ENCODE results near the gene TBL2.
A peak's percentile ranks its signal among the peaks of the same experiment; 100 is the strongest.
"Not testable (repeated sequence)": the region's sequence is repeated elsewhere in the genome, so short reads cannot be mapped to it uniquely, and the experiment has no call there.

TBL2 gene

DNA sequence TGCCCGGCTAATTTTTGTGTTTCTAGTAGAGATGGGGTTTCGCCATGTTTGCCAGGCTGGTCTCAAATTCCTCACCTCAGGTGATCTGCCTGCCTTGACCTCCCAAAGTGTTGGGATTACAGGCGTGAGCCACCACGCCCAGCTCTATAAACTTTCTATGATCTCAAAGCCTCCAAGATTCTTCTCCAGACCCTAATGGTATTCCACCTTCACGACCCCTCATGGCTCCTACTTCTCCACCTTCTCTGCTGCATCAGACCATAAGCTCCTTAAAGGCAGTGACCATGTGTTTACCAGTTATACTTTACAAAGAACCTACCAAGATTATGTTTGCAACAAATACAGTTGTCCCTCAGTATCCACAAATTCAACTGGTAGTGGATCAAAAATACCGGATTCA is 46.2 kb downstream of the TBL2 start:
- DNase-seq, result no peak

DNA sequence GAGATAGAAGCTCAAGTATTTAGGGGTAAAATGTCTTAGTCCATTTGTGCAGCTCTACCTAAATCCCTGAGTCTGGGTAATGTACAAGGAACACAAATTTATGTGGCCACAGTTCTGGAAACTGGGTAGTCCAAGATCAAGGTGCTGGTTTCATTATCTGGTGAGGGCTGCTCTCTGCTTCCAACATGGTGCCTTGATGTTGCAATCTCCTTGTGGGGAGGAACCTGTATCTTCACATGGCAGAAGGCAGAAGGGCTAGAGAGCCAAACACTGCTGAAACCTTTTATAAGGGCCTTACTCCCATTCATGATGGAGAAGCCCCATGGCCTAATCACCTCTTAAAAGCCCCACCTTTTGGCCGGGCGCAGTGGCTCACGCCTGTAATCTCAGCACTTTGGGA is 47.6 kb downstream of the TBL2 start:
- no peak for DNase-seq

DNA sequence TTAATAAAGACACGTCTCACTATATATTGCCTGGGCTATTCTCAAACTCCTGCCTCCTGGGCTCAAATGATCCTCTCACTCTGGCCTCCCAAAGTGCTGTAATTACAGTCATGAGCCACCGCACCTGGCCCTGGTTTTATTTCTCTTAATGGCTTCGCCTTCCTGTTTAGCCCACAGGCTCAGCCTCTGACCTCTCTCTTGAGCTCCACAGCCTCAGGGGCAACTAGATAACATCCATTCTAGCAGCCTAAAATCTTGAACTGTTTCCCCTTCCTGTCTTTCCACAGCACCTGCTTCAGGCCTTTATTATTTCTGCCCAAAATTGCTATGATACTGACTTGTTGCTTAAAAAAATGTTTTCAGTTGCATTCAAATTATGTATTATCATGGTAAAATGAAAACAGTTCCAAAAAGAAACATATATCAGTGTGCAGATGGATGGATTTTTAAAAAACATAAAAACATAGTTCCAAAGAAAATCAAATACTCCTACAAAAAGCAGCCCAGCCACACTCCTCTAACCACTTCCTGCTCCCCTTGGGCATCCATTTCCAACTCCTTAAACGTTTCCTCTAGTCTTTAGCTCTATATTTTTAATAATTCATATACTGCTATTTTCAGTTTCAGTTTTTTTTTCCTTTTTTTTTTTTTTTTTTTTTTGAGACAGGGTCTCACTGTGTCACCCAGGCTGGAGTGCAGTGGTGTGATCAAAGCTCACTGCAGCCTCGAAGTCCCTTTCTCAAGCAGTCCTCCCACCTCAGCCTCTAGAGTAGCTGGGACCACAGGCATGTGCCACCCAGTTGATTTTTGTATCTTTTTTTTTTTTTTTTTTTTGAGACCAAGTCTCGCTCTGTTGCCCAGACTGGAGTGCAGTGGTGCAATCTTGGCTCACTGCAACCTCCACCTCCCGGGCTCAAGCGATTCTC is 51.2 kb downstream of the TBL2 start:
- DNase-seq, result no peak

DNA sequence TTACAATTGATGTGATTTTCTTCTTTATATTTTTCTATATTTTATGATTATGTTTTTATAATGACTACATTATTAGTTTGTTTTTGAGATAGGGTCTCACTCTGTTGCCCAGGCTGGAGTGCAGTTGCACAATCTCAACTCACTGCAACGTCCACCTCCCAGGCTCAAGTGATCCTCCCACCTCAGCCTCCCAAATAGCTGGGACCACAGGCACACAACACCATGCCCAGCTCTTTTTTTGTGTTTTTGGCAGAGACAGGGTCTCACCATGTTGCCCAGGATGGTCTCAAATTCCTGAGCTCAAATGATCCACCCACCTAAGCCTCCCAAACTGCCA is 52.3 kb downstream of the TBL2 start:
- DNase-seq, result not testable (repeated sequence)

DNA sequence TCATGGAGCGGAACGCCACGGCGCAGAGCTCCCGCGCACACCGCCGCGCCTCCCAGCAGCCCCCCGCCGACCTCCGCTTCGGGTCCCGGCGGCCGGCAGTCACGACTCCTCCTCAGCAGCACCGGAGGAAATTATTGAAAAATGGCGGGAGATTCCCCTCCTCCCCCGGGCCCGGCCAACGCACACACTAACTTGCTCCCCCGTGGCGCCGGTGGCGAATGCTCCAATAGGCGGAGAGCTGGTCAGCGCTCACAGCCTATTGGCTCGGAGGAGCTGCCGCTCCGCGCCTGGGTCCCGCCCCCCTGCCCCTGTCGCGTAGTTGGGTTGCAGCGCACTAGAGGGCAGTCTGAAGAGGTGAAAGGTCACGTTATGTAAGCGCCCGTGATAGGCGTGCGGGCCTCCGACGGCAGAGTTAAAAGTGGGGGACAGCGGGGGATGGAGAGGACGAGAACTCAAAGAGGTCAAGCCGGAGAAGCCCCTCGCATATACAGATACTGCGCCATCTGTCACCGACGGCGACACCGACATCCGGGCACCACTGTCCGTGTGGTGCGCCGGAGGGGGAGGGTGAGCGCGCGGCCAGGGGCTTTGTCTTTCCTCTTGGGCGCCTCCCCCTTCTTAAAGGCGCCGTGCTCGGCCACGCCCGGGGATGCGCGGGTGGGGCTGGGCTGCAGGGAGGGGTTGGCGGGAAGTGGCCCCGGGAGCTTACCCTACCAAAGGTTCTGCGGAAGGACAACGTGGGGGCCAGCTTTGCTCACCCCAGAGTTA is 56.1 kb downstream of the TBL2 start, which contains the start of gene BAZ1B:
TSS of gene BAZ1B (minus strand) at position 189 of the 768 bp plus-strand sequence. CDS start 360 bp downstream, outside the sequence.
- peak; percentile 97 for DNase-seq

DNA sequence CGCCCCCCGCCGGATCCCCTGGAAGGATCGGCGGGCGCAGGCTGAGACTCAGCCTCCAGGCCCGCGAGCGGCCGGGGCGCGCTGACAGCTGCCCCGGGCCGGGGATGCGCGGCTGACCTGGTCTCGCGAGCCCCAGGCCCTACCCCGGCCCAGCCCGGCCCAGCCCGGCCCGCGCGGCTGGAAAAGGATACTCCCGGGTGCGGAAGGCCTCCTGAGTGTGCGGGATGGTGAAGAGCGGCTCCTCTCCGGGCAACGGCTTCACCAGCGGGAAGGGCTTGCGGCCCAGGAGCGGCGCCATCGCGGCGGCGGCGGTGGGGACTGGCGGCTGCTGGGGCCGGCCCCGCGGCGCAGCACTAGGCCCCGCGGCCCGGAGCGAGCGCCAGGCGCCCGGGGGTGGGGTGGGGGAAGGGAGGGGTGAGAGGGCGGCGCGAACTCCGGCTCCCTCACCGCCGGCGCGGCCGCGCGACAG is 56.7 kb downstream of the TBL2 start:
- DNase-seq, result no peak

DNA sequence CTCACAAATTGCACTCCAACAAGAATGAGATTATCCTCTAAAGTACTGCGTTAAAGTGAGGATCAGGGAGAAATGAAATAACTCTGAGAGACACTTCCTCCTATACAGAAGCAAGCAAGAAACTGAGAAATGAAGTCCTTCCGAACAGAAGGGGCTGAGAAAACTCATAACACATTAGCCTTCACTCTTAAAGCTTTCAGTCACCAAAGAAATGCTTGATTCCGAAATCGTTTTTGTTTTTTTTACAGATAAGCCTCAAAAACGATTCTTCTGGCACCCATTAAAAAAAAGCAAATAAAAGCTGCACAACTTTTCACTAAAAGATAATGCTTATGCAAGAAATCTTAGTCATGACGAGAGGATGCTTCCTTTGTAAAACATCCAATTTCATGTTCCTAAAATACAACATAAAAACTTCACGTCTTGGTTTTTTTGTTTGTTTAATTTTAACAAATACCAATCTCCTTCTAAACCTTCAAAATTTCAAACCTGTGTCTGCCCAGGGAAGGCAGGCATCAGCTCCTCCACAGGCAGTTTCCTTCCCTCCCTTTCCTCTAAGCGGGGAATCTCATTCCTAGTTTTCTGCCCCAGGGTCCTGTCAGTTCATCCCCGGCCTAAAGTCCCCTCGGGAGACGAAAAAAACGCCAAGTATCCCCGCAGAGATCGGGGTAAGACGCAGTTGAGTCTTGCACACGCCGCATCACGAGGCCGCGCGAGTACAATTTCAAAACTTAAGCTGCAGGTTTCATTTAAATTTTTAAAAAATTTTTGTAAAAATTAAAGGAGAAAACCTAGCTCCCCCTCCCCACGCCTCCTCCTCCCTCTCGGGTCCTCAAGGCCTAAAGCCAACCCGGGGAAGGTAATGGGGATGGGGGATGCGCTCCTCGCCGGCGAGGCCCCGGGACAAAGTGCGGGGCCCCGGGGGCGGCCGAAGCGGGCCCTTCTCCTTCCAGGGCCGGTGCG is 57.4 kb downstream of the TBL2 start:
- DNase-seq, result peak in 1 of 2 donors; percentile 7

DNA sequence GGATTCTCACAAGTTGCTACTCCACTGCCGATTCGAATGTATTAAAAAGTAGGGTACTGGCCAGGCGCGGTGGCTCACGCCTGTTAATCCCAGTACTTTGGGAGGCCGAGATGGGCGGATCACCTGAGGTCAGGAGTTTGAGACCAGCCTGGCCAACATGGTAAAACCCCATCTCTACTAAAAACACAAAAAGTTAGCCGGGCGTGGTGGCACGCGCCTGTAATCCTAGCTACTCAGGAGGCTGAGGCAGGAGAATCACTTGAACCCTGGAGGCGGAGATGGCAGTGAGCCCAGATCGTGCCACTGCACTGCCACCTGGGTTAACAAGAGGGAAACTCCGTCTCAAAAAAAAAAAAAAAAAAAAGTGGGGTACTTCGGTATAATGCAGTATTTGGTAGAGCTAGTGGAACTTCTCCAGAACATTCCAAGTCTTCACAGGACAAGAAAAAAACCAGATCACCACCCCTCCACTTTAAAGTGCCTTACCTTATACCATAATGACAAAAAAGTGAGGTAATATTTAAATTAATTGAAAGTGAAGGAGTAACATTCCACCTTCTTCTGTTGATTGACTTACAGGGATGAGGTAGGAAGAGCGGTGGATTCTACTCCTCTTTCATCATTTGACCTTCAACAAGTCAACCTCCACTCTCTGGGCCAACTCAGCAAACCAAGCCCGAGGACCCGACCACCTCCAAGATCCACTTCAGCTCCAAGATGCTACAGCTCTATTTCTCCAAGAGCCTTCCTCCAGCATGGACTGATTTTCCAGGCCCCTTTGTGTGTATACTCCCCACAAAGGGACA is 58.3 kb downstream of the TBL2 start:
- peak; percentile 22 to 31 for DNase-seq

DNA sequence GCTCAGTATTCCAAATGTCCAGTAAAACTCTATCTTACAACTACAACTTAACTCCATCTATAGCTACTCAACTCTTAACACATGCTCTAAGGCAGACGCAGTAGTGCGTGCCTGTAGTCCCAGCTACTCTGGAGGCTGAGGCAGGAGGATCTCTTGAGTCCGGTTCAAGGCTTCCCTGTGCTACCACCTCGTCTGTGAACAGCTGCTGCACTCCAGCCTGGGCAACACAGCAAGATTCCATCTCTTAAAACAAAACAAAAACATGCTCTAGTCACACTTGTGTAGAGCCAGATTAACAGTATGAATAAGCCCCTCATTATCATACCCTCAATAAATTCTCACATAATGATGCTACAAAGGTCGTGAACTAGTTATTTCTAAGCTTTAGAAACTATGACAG is 59.9 kb downstream of the TBL2 start:
- DNase-seq, result no peak
